ENCODE measurements around the gene RHBG. TPM values are rescaled to one million over a fixed set of nuclear protein-coding genes. Genes with fewer than 3 reads are reported as not detected.
"Not testable (repeated sequence)": the region's sequence is repeated elsewhere in the genome, so short reads cannot be mapped to it uniquely, and the experiment has no call there.

The RHBG gene
- total RNA-seq, 4 donors from 2014 or later, result 7.4 to 14.8 (median 8.1) TPM

DNA sequence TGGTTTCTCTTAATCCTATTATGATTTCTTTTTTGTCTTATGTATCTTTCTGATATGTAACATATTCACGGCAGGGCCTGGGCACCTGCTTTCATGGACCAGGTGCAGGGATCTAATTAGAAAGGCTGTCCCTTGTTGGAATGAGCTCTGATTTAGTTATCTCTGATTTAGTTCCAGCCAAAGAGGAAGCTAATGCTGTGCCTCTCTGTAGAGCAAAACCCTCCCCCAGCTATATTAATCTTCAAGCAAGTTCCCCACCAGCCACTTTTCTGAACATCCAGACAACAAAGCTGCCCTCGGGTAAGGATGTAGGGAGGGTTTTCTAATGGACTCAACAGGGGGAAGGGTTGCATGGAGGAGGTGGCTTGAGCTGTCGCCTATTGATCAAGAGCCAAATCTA lies 24.6 kb upstream of the RHBG start:
- TF ChIP-seq POLR2A (IDR thresholded peaks at IDR 0.05), result no peak
- TF ChIP-seq, protein P1, sequence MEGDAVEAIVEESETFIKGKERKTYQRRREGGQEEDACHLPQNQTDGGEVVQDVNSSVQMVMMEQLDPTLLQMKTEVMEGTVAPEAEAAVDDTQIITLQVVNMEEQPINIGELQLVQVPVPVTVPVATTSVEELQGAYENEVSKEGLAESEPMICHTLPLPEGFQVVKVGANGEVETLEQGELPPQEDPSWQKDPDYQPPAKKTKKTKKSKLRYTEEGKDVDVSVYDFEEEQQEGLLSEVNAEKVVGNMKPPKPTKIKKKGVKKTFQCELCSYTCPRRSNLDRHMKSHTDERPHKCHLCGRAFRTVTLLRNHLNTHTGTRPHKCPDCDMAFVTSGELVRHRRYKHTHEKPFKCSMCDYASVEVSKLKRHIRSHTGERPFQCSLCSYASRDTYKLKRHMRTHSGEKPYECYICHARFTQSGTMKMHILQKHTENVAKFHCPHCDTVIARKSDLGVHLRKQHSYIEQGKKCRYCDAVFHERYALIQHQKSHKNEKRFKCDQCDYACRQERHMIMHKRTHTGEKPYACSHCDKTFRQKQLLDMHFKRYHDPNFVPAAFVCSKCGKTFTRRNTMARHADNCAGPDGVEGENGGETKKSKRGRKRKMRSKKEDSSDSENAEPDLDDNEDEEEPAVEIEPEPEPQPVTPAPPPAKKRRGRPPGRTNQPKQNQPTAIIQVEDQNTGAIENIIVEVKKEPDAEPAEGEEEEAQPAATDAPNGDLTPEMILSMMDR (IDR thresholded peaks at IDR 0.05), result no peak
- TF ChIP-seq EP300 (IDR thresholded peaks at IDR 0.05), result no peak
- TF ChIP-seq POLR2AphosphoS5 (IDR thresholded peaks at IDR 0.05), result no peak
- Histone ChIP-seq H3K4me3 (no peak overlapping the region), H3K27ac (no peak overlapping the region), H3K36me3 (no peaks in the 10 kb centered on the region), H3K9me3 (no peaks in the 10 kb centered on the region), H3K27me3 (no peaks in the 10 kb centered on the region), H3K4me1 (no peaks in the 10 kb centered on the region)
- DNase-seq (ENCODE audit: low spot score in 2 of 2), result no peak
- 76% methylated on average over 3 of the region's 3 CpGs for WGBS

DNA sequence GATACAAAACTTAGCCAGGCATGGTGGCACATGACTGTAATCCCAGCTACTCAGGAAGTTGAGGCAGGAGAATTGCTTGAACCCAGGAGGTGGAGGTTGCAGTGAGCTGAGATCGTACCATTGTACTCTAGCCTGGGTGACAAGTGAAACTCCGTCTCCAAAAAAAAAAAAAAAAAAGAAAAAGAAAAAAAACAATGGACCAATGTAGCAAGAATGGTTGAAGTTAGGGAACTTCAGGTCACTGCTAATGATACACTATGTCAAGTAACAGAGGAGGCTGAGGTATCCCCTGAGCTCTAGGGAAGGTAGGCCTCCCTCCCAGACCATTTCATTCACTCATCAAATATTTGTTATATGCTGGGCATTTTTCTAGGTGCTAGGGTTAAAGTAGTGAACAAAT lies 23.0 kb upstream of the RHBG start:
- not testable (repeated sequence) for H3K27me3 ChIP-seq; H3K9me3 ChIP-seq; H3K36me3 ChIP-seq; H3K4me3 ChIP-seq; DNase-seq (ENCODE audit: low spot score in 2 of 2); H3K4me1 ChIP-seq; H3K27ac ChIP-seq
- 98% methylated on average over 2 of the region's 2 CpGs for WGBS

DNA sequence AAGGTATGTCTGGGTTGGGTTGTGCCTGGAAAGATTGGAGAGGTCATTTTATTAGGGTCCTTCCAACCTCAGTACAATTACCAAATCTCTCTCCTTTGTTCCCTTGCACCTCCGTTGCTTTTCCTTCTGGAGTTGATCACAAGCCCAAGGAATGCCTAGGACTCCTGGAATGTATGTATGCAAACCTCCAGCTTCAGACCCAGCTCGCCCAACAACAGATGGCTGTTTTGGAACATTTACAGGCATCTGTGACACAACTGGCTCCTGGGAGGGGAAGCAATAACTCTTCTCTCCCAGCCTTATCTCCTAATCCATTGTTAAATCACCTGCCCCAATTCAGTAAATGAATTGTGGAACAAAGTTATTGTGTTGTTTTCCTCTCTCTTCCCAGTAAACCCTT lies 22.4 kb upstream of the RHBG start:
- H3K27ac ChIP-seq, result no peak overlapping the region
- no peaks in the 10 kb centered on the region for H3K27me3 ChIP-seq
- no peaks in the 10 kb centered on the region for H3K9me3 ChIP-seq
- no peaks in the 10 kb centered on the region for H3K4me1 ChIP-seq
- TF ChIP-seq EP300 (IDR thresholded peaks at IDR 0.05) (no peak), POLR2AphosphoS5 (IDR thresholded peaks at IDR 0.05) (no peak), POLR2A (IDR thresholded peaks at IDR 0.05) (no peak)
- TF ChIP-seq, protein P1 (IDR thresholded peaks at IDR 0.05), result no peak
- no peaks in the 10 kb centered on the region for H3K36me3 ChIP-seq
- no peak overlapping the region for H3K4me3 ChIP-seq
- WGBS, result 43% methylated on average over 2 of the region's 2 CpGs
- DNase-seq (ENCODE audit: low spot score in 2 of 2), result no peak

DNA sequence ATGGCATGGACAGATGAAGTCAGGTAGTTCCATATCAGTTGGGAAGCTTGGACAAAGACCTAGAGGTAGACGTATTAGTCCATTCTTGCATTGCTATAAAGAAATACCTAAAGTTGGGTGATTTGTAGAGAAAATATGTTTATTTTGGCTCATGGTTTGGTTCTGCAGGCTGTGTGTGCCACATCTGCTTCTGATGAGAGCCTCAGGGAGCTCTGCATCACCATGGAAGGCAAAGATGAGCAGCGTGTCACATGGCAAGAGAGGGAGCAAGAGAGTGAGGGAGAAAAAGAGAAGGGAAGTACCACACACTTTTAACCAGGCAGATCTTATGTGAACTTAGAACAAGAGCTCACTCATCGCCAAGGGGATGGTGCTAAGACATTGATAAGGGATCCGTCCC lies 21.7 kb upstream of the RHBG start:
- no peaks in the 10 kb centered on the region for H3K9me3 ChIP-seq

DNA sequence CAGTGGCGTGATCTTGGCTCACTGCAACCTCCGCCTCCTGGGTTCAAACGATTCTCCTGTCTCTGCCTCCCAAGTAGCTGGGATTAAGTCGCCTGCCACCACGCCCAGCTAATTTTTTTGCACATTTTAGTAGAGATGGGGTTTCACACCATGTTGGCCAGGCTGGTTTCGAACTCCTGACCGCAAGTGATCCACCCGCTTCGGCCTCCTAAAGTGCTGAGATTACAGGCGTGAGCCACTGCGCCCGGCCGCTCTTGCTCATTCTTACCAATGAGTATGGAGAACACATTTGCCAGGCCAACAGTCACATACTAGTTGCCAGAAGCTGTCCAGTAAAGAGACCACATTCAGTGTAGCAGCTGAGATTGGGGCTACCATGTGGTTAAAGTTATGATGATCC lies 16.5 kb upstream of the RHBG start:
- H3K9me3 ChIP-seq; H3K36me3 ChIP-seq; H3K4me3 ChIP-seq; H3K4me1 ChIP-seq; DNase-seq (ENCODE audit: low spot score in 2 of 2); H3K27ac ChIP-seq: not testable (repeated sequence)
- 86% methylated on average over 13 of the region's 13 CpGs for WGBS
- H3K27me3 ChIP-seq, result peaks cover 26% of the 10 kb centered on the region

More for the DNA sequence above, 21.7 kb upstream of the RHBG start:
- no peaks in the 10 kb centered on the region for H3K27me3 ChIP-seq
- no peak for DNase-seq (ENCODE audit: low spot score in 2 of 2)
- no peak for TF ChIP-seq EP300 (IDR thresholded peaks at IDR 0.05)
- TF ChIP-seq POLR2A (IDR thresholded peaks at IDR 0.05), result no peak
- TF ChIP-seq, protein P1 (IDR thresholded peaks at IDR 0.05), result no peak
- no peak for TF ChIP-seq POLR2AphosphoS5 (IDR thresholded peaks at IDR 0.05)
- 68% methylated on average over 4 of the region's 4 CpGs for WGBS
- H3K36me3 ChIP-seq, result no peaks in the 10 kb centered on the region
- no peak overlapping the region for H3K27ac ChIP-seq
- no peak overlapping the region for H3K4me3 ChIP-seq
- H3K4me1 ChIP-seq, result no peaks in the 10 kb centered on the region

DNA sequence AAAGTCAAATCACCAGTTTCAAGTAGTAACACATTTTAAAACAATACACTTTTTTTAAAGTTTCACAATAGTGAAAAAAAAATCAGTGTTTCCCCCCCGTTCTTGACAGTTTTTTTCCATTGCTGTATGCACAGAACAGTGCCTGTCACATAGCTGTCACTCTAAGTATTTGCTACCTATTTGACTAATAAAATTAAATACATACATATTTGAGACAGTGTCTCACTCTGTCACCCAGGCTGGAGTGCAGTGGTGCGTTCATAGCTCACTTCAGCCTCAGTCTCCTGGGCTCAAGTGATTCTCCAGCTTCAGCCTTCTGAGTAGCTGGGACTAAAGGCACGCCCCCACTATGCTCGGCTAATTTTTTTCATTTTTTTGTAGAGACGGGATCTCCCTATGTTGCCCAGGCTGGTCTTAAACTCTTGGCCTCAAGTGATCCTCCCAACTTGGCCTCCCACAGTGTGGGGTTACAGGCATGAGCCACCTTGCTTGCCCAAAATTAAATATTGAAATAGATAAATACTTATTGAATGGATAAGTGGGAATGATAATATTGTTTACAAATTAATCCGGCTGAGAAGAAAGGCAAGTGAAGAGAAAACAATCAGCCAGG lies 12.6 kb upstream of the RHBG start:
- H3K4me1 ChIP-seq, result peaks cover 7% of the 10 kb centered on the region
- DNase-seq (ENCODE audit: low spot score in 2 of 2), result no peak
- TF ChIP-seq POLR2AphosphoS5 (IDR thresholded peaks at IDR 0.05) (no peak), EP300 (IDR thresholded peaks at IDR 0.05) (no peak), POLR2A (IDR thresholded peaks at IDR 0.05) (no peak)
- TF ChIP-seq, protein P1 (IDR thresholded peaks at IDR 0.05), result no peak
- 41% methylated on average over 6 of the region's 6 CpGs for WGBS
- H3K9me3 ChIP-seq, result no peaks in the 10 kb centered on the region
- H3K27me3 ChIP-seq, result peaks cover 30% of the 10 kb centered on the region
- no peak overlapping the region for H3K27ac ChIP-seq
- no peak overlapping the region for H3K4me3 ChIP-seq
- no peaks in the 10 kb centered on the region for H3K36me3 ChIP-seq

All from suprapubic skin (tissue), 4 donors.